RWPE1 (cell line): ENCODE results near the gene SNORC.
A peak's percentile ranks its signal among the peaks of the same experiment; 100 is the strongest.

Source experiments
- CTCF ChIA-PET: fragments of 350-600 bp; sonication (Branson Sonifier 250); formaldehyde crosslinking; extraction: SDS; loops from one replicate; lab custom pipeline; 2021; lab: Yijun Ruan, JAX
- POLR2A ChIA-PET: fragments of 400-600 bp; formaldehyde crosslinking; extraction: SDS; loops from one replicate; lab custom pipeline; 2020; ENCODE audit warnings: antibody characterized with exemption; ENCODE audit not compliant: low non-redundant PET; lab: Yijun Ruan, JAX
- DNase-seq: peaks from one replicate; pipeline ENCODE4 v3.0.0; 2012; ENCODE audit warnings: low spot score
- H3K27ac ChIP-seq: fragments of 450-650 bp; 2 replicates; pipeline ENCODE4 v1.5.1; 2017
- TF ChIP-seq, protein P1 (sequence below): fragments of 450-650 bp; conservative IDR thresholded peaks from 2 replicates; pipeline ENCODE4 v1.5.1; 2017; ENCODE audit warnings: low read depth, mild to moderate bottlenecking

Gene SNORC

DNA sequence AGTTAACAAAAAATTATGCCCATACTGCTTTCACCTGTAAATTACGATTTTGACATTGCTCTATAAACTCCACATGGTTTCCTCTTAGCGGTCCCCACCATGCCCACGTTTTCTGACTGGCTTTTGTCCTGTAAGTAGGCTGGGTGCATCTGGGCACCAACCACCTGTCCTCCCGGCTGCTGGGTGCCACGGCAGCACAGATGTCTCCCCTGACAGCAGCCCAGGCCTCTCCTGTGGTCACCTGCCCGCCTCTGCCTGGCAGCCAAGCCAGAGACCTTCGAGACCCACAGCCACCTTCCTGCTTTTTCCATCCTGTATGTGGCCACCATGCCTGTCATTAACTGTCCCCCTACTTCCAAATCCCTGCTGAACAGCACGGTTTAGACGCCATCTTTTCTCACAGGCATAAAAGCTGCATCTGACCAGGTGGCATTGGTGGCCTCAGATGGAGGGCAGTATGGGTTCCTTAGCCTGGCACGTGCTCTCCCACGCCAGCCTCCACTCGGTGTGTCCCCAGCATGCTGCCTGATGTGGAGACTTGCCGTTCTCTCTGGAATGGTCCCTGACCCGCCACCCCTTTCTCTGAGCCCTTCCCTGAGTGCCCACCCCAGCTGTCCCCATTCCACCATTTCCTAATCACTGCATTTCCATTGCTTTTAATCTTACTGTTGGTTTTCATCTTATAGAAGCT is 18.9 kb downstream of the SNORC start:
- TF ChIP-seq, protein P1, sequence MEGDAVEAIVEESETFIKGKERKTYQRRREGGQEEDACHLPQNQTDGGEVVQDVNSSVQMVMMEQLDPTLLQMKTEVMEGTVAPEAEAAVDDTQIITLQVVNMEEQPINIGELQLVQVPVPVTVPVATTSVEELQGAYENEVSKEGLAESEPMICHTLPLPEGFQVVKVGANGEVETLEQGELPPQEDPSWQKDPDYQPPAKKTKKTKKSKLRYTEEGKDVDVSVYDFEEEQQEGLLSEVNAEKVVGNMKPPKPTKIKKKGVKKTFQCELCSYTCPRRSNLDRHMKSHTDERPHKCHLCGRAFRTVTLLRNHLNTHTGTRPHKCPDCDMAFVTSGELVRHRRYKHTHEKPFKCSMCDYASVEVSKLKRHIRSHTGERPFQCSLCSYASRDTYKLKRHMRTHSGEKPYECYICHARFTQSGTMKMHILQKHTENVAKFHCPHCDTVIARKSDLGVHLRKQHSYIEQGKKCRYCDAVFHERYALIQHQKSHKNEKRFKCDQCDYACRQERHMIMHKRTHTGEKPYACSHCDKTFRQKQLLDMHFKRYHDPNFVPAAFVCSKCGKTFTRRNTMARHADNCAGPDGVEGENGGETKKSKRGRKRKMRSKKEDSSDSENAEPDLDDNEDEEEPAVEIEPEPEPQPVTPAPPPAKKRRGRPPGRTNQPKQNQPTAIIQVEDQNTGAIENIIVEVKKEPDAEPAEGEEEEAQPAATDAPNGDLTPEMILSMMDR, result no peak
- no peak for DNase-seq
- POLR2A ChIA-PET, result no interaction called here
- CTCF ChIA-PET, result interaction anchor here (0.7 kb wide), 1 partner anchor 162 kb away, joined by 3 read pairs; no protein-coding TSS in a partner anchor
- peak overlapping the region; percentile 15; the same call in 1 of the 2 replicates for H3K27ac ChIP-seq

DNA sequence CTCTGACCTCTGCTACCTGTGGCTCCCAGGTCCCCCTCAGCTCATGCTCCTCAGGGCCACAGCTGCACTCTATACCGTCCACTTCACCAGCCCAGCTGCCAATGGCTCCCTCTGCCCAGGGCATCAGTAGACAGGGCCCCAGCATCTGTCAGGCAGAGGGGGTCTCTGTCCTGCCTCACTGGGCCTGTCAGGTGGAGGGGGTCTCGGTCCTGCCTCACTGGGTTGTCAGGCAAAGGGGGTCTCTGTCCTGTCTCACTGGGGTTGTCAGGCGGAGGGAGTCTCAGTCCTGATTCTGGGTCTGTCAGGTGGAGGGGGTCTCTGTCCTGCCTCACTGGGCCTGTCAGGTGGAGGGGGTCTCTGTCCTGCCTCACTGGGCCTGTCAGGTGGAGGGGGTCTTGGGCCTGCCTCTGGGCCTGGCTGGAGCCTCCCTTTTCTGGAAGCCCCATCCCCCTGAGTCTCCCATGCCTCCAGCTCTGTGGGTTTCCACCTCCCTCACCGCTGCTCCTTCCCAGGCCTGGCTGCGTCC is 19.9 kb downstream of the SNORC start:
- POLR2A ChIA-PET, result no interaction called here
- CTCF ChIA-PET, result interaction anchor here (1.7 kb wide), 1 partner anchor 361 kb away, joined by 6 read pairs; no protein-coding TSS in a partner anchor
- no peak for DNase-seq
- H3K27ac ChIP-seq, result peak overlapping the region; percentile 75; the same call in 1 of the 2 replicates
- TF ChIP-seq, protein P1, result no peak

DNA sequence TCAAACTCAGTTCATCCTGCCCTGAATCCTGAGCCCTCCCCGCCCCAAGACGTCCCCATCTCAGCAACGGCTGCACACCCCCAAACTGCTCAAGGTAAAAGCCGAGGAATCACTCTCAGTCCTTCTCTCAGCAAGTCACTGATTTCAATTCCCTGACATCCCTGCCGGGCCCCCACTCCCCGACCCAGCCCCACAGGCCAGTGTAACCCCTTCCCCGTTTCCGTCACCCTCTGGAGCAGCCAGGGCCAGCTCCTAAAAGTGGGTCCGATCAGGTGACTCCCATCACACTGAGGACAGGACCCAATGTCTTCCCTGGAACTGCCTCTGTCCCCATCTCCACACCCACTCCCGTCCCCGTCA is 20.5 kb downstream of the SNORC start:
- CTCF ChIA-PET, result interaction anchor here (0.6 to 1.7 kb wide), 2 partner anchors 91 to 360 kb away, joined by 4 to 6 read pairs; no protein-coding TSS in a partner anchor
- DNase-seq, result no peak
- TF ChIP-seq, protein P1, result no peak
- H3K27ac ChIP-seq, result peak overlapping the region; percentile 75
- POLR2A ChIA-PET, result no interaction called here

DNA sequence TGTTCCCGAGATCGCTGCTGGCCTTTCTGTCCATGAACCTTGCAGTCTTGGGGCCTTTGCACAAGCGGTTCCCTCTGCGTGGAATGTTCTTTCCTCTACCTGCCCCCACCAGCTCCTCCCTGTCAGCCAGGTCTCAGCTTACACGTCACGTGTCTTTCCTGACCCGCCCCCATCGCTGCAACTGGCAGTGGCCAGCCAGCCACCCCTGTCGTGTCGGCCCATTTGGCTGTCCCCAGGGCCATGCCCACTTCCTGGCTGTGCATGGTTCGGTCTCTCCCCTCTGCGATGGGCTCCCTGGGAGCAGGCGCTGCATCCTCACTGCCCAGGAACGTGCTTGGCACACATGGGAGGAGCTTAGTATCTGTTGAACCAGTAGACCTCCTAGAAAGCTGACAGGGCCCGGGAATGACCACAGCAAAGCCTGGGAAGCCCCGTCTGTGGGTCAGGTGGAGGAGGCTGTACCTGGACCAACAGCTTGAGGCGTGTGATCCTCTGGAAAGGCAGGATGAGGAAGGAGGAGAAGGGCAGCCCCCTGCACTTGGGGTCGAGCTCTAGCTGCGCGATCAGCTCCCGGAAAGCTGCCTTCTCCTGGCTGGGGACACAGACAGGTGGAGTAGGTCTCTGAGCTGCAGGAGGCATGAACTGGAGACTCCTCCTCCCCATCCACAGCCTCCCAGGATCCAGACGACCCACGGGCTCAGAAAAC is 21.0 kb downstream of the SNORC start:
- ChIA-PET POLR2A (interaction anchor here (0.6 kb wide), 1 partner anchor 35 kb away, joined by 3 read pairs; no protein-coding TSS in a partner anchor), CTCF (interaction anchor here (0.6 to 1.7 kb wide), 3 partner anchors 38 to 360 kb away, joined by 3 to 6 read pairs (median 4); no protein-coding TSS in a partner anchor)
- peak overlapping the region; percentile 75 for H3K27ac ChIP-seq
- DNase-seq, result peak; percentile 58
- TF ChIP-seq, protein P1, result no peak

DNA sequence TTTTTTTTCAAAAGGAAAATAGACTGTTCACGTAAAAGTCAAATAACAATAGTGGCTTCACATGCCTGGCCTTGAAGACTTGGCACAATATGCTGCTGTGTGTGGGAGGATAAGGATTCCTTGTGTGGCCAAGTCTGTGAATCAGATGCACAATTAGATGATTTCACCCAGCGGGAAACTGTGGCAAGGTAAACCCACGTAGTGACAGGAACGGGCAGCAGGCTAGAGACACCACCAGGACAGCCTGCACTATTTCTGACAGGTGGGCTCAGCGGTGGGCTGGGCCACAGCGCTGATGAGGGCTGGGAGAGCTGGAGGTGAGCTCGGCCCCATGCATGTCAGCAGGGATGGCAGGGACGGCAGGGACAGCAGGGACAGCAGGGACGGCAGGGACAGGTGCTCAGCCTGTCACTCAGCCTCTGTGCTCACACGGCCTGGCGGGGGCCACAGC is 21.6 kb downstream of the SNORC start:
- peak; percentile 30 for DNase-seq
- POLR2A ChIA-PET, result no interaction called here
- H3K27ac ChIP-seq, result peak overlapping the region; percentile 75
- CTCF ChIA-PET, result interaction anchor here (1.7 kb wide), 1 partner anchor 359 kb away, joined by 6 read pairs; no protein-coding TSS in a partner anchor
- TF ChIP-seq, protein P1, result no peak

DNA sequence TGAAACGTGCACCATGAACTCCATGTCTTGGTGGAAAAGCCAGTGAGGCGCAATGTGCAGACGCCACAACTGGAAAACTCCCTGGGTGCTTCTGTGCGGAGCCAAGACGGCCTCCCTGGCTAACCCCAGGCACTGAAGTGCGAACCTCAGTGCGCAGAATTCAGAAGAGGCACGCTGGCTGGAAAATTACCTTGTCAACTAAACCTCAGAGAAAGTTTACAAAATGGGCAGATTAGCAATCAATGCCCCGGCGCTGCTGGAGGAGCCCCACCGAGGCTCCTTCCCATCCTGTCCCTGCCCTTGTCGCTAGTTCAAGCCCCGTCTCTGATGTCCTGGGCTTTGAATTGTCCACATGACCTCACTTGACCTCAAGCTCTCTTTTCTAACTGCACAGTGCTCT is 22.2 kb downstream of the SNORC start:
- ChIA-PET POLR2A (no interaction called here), CTCF (interaction anchor here (0.6 kb wide), 1 partner anchor 325 kb away, joined by 3 read pairs; no protein-coding TSS in a partner anchor)
- TF ChIP-seq, protein P1, result no peak
- no peak for DNase-seq
- H3K27ac ChIP-seq, result peak overlapping the region; percentile 75
